Measurements from ENCODE around the gene SC5D. TPM values are rescaled to one million over a fixed set of nuclear protein-coding genes. Genes with fewer than 3 reads are reported as not detected.

Gene SC5D
- total RNA-seq, 2 donors from 2014 or later, result 21.5 to 27.4 TPM

- intact Hi-C loops (cut with DNase I), result no loop called here
Observed at GRCh38 chr11:121348220-121348875, 55.8 kb downstream of the SC5D start.

DNA sequence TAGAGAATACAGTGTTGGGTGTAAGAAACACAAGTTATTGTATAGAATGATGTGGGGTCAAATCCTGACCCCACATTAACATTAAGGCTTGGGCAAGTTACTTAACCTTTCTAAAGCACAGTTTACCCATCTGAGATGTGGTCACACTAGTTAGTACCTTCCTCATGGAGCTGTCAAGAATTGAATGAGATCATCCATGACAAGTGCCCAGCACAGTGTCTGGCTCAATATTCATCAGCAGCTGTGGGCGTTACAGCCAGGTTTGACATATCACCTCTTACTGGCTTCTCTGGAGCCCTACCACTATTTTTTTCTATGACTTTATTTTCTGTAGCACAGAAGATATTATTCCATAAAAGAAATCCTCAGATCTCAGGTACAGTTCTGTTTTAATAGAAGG is 57.2 kb downstream of the SC5D start:
- DNase-seq (ENCODE audit: low spot score), result no peak
- intact Hi-C loops (cut with DNase I), result no loop called here

More at GRCh38 chr11:121348220-121348875, 55.8 kb downstream of the SC5D start:
- no peak for DNase-seq (ENCODE audit: low spot score)

GRCh38 chr11:121350314-121351082 is 57.9 kb downstream of the SC5D start:
- intact Hi-C loops (cut with DNase I), result no loop called here
- no peak for DNase-seq (ENCODE audit: low spot score)

- intact Hi-C loops (cut with DNase I), result no loop called here
- DNase-seq (ENCODE audit: low spot score), result no peak
Observed at GRCh38 chr11:121351083-121351630, 58.6 kb downstream of the SC5D start.

- DNase-seq (ENCODE audit: low spot score), result no peak
- intact Hi-C loops (cut with DNase I), result no loop called here
Observed at GRCh38 chr11:121352251-121352891, 59.8 kb downstream of the SC5D start.

DNA sequence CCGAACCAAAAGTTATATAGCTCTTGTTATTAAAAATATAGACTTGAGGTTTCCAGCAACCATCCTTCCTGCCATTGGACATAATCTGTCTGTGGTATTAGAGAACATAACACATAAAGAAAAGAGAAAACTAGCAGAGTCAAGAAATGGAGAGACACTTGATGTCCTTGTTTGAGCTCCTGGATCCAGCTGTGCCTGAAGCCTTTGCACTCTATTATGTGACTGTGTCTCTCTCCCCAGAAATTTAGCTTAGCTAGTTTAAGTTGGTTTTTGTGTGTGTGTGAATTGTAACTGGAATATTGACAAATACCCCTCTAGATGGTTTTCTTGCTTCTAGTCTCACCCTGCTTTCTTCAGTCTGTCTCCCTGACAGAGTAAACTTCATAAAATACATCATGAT is 61.6 kb downstream of the SC5D start:
- intact Hi-C loops (cut with DNase I), result no loop called here
- no peak for DNase-seq (ENCODE audit: low spot score)

DNA sequence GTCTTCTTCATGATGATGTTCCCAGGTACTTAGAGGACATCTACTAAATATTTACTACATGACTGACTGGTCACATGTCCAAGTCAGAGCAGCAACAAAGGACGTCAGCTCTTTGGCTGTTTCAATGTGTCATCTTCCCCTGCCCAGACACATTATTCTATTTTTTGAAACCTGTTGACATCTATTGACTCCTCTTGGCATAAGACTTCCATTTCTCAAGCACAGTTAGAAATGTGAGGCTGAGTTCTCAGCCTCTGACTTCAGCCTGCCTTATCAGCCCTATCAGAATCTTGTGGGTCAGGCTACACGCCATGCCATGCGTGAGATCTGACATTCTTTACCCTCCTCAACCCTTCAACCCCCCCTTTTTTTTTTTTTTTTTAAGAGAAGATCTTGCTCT is 63.8 kb downstream of the SC5D start:
- no peak for DNase-seq (ENCODE audit: low spot score)
- intact Hi-C loops (cut with DNase I), result no loop called here

Other genes starting within 250 kb of the SC5D start
- under 1 TPM; 0.62 to 0.83 TPM for gene TECTA, start 191.5 kb upstream of the SC5D start, total RNA-seq
- gene SORL1, start 159.5 kb downstream of the SC5D start, total RNA-seq, result 10 to 100 TPM in 1 of 2 donors, 1 to 10 TPM in 1; 9.4 to 15.7 TPM

All from posterior vena cava (tissue), 2 donors.